Activated naive CD4-positive, alpha-beta T cell treated with anti-CD3 and anti-CD28 coated beads, Interleukin-2, amount 10 ng/mL, durations not matched to agents 5 hours and 36 hours (primary cell): ENCODE data around the gene ASL. TPM values are rescaled to one million over a fixed set of nuclear protein-coding genes. Genes with fewer than 3 reads are reported as not detected.

Experiments
- total RNA-seq, 2 experiments: library from RNA; stranded (reverse); gene quantifications; one replicate each; pipeline ENCODE4 v1.2.3, GENCODE V29; 2021

Gene ASL
- total RNA-seq = 10 to 100 TPM; 32.0 to 34.0 TPM

GRCh38 chr7:66075590-66076461, at the start of gene ASL:
Gene ASL, plus strand, starts transcription at chr7:66075819. Its CDS starts 263 bp downstream, at chr7:66076082.

GRCh38 chr7:66114743-66115649, 39.4 kb downstream of the ASL start, which contains the start of gene CRCP:
Gene CRCP, plus strand, starts transcription at chr7:66114847. Its CDS starts 116 bp downstream, at chr7:66114963.

Other genes with a start within 250 kb of the ASL start
- 10 to 100 TPM; 12.2 to 13.7 TPM for gene VKORC1L1, start 202.7 kb upstream of the ASL start, total RNA-seq
- gene GUSB, start 93.6 kb upstream of the ASL start, total RNA-seq = 10 to 100 TPM; 61.1 to 64.3 TPM
- 10 to 100 TPM; 25.5 to 26.5 TPM for gene CRCP, start 39.0 kb downstream of the ASL start, total RNA-seq
- gene TPST1, start 129.5 kb downstream of the ASL start, total RNA-seq = 1 to 10 TPM; 2.8 to 4.2 TPM